WTC11 (cell line): ENCODE measurements around the gene HTR1E.
"Not testable (repeated sequence)": the region's sequence is repeated elsewhere in the genome, so short reads cannot be mapped to it uniquely, and the experiment has no call there.

Experiments
- CREB1 ChIP-seq: sonication (generic); formaldehyde crosslinking; IDR thresholded peaks from 2 replicates; pipeline ENCODE4 v1.8.0; 2023; ENCODE audit warnings: mild to moderate bottlenecking, missing genetic modification reagents
- CTCF ChIP-seq: fragments of 200-600 bp; IDR thresholded peaks from 2 replicates; pipeline ENCODE4 v1.8.0; 2022; ENCODE audit warnings: antibody characterized with exemption
- ELF4 ChIP-seq: sonication (generic); formaldehyde crosslinking; IDR thresholded peaks from 2 replicates; pipeline ENCODE4 v1.8.1; 2022; ENCODE audit warnings: low read depth, mild to moderate bottlenecking, moderate library complexity, missing genetic modification reagents
- GABPB1 ChIP-seq: sonication (generic); formaldehyde crosslinking; IDR thresholded peaks from 2 replicates; pipeline ENCODE4 v1.8.1; 2023; ENCODE audit warnings: mild to moderate bottlenecking, missing genetic modification reagents
- IRF2 ChIP-seq: sonication (generic); formaldehyde crosslinking; IDR thresholded peaks from 2 replicates; pipeline ENCODE4 v1.8.0; 2022; ENCODE audit warnings: low read depth, missing genetic modification reagents, borderline replicate concordance
- JUN ChIP-seq: sonication (generic); formaldehyde crosslinking; IDR thresholded peaks from 2 replicates; pipeline ENCODE4 v1.8.0; 2023; ENCODE audit warnings: mild to moderate bottlenecking, missing genetic modification reagents
- NFE2L1 ChIP-seq: sonication (generic); formaldehyde crosslinking; IDR thresholded peaks from 2 replicates; pipeline ENCODE4 v1.8.1; 2023; ENCODE audit warnings: missing genetic modification reagents
- NR2C2 ChIP-seq: sonication (generic); formaldehyde crosslinking; IDR thresholded peaks from 2 replicates; pipeline ENCODE4 v1.8.0; 2022; ENCODE audit warnings: mild to moderate bottlenecking, missing genetic modification reagents
- SP1 ChIP-seq: sonication (generic); formaldehyde crosslinking; conservative IDR thresholded peaks from 2 replicates; pipeline ENCODE4 v1.8.1; 2022; ENCODE audit warnings: missing genetic modification reagents
- TF ChIP-seq, protein P1 (sequence below): sonication (generic); formaldehyde crosslinking; conservative IDR thresholded peaks from 2 replicates; pipeline ENCODE4 v1.8.1; 2022; ENCODE audit warnings: mild to moderate bottlenecking, missing genetic modification reagents
- TF ChIP-seq, protein P2 (sequence below): sonication (generic); formaldehyde crosslinking; IDR thresholded peaks from 2 replicates; pipeline ENCODE4 v1.8.1; 2022; ENCODE audit warnings: mild to moderate bottlenecking, missing genetic modification reagents, moderate library complexity, borderline replicate concordance

- TF ChIP-seq NFE2L1 (CRISPR knock-in tag); SP1 (CRISPR knock-in tag); NR2C2; ELF4 (CRISPR knock-in tag); GABPB1 (CRISPR knock-in tag); CTCF; CREB1; IRF2; JUN (CRISPR knock-in tag): not testable (repeated sequence)
- TF ChIP-seq, protein P1, sequence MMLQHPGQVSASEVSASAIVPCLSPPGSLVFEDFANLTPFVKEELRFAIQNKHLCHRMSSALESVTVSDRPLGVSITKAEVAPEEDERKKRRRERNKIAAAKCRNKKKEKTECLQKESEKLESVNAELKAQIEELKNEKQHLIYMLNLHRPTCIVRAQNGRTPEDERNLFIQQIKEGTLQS (CRISPR knock-in tag) = not testable (repeated sequence)
- TF ChIP-seq, protein P2, sequence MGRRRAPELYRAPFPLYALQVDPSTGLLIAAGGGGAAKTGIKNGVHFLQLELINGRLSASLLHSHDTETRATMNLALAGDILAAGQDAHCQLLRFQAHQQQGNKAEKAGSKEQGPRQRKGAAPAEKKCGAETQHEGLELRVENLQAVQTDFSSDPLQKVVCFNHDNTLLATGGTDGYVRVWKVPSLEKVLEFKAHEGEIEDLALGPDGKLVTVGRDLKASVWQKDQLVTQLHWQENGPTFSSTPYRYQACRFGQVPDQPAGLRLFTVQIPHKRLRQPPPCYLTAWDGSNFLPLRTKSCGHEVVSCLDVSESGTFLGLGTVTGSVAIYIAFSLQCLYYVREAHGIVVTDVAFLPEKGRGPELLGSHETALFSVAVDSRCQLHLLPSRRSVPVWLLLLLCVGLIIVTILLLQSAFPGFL (CRISPR knock-in tag) = not testable (repeated sequence)
Measured at GRCh38 chr6:86927859-86928258, 9.5 kb upstream of the HTR1E start.
